Progenitor cell of endocrine pancreas (in vitro differentiated cells): Measurements from ENCODE around the gene UVSSA. TPM values are rescaled to one million over a fixed set of nuclear protein-coding genes. Genes with fewer than 3 reads are reported as not detected.

ENCODE experiments used
- DNase-seq: peaks from one replicate; pipeline ENCODE4 v3.0.0; 2021; ENCODE audit warnings: low spot score; ENCODE audit not compliant: unreplicated experiment
- H3K27ac Mint-ChIP-seq: 2 replicates; pipeline ENCODE4 v1.8.0; 2021; ENCODE audit warnings: mild to moderate bottlenecking, moderate library complexity, mixed read lengths
- H3K27me3 Mint-ChIP-seq: 2 replicates; pipeline ENCODE4 v1.8.0; 2021; ENCODE audit warnings: mixed read lengths
- H3K36me3 Mint-ChIP-seq: 2 replicates; pipeline ENCODE4 v1.8.0; 2022; ENCODE audit warnings: mixed read lengths; ENCODE audit not compliant: insufficient read depth
- H3K4me1 Mint-ChIP-seq: 2 replicates; pipeline ENCODE4 v1.8.0; 2021; ENCODE audit warnings: low read depth, mixed read lengths
- H3K4me3 Mint-ChIP-seq: 2 replicates; pipeline ENCODE4 v1.8.0; 2021; ENCODE audit warnings: low read depth, mild to moderate bottlenecking, moderate library complexity, mixed read lengths
- H3K9me3 Mint-ChIP-seq: 2 replicates; pipeline ENCODE4 v1.8.0; 2021; ENCODE audit warnings: low read depth, mixed read lengths
- CTCF ChIP-seq: fragments of 200-600 bp; sonication (generic); IDR thresholded peaks from one replicate; pipeline ENCODE4 v1.5.0; 2021; ENCODE audit warnings: antibody characterized with exemption, mild to moderate bottlenecking; ENCODE audit not compliant: unreplicated experiment
- total RNA-seq: library from RNA; stranded (reverse); gene quantifications from 2 replicates; pipeline ENCODE4 v1.2.1, GENCODE V29; 2021

The UVSSA gene
- total RNA-seq, 1 donor from 2014 or later: 32.5 TPM

GRCh38 chr4:1381944-1382541 lies 35.0 kb downstream of the UVSSA start:
- Mint-ChIP-seq H3K27ac (no peak overlapping the region), H3K9me3 (no peaks in the 10 kb centered on the region), H3K27me3 (no peaks in the 10 kb centered on the region), H3K4me1 (peaks cover 1% of the 10 kb centered on the region), H3K36me3 (peaks cover 5% of the 10 kb centered on the region), H3K4me3 (no peak overlapping the region)
- TF ChIP-seq CTCF: no peak
- no peak for DNase-seq

- no peak for TF ChIP-seq CTCF
- peaks cover 12% of the 10 kb centered on the region for H3K36me3 Mint-ChIP-seq
- H3K27ac Mint-ChIP-seq: no peak overlapping the region
- H3K27me3 Mint-ChIP-seq: no peaks in the 10 kb centered on the region
- no peak overlapping the region for H3K4me3 Mint-ChIP-seq
- no peak for DNase-seq
- peaks cover 1% of the 10 kb centered on the region for H3K4me1 Mint-ChIP-seq
- peaks cover 4% of the 10 kb centered on the region for H3K9me3 Mint-ChIP-seq
Observed at GRCh38 chr4:1382776-1383727, 36.0 kb downstream of the UVSSA start.

GRCh38 chr4:1383728-1384591 lies 37.0 kb downstream of the UVSSA start:
- peaks cover 1% of the 10 kb centered on the region for H3K4me1 Mint-ChIP-seq
- DNase-seq: no peak
- H3K36me3 Mint-ChIP-seq: peaks cover 19% of the 10 kb centered on the region
- no peak for TF ChIP-seq CTCF
- no peak overlapping the region for H3K27ac Mint-ChIP-seq
- no peak overlapping the region for H3K4me3 Mint-ChIP-seq
- H3K27me3 Mint-ChIP-seq: no peaks in the 10 kb centered on the region
- H3K9me3 Mint-ChIP-seq: peaks cover 11% of the 10 kb centered on the region

GRCh38 chr4:1384675-1385372 lies 37.8 kb downstream of the UVSSA start:
- Mint-ChIP-seq H3K27ac (no peak overlapping the region), H3K4me3 (no peak overlapping the region), H3K36me3 (peaks cover 22% of the 10 kb centered on the region), H3K27me3 (no peaks in the 10 kb centered on the region), H3K9me3 (peaks cover 13% of the 10 kb centered on the region), H3K4me1 (peaks cover 1% of the 10 kb centered on the region)
- DNase-seq: no peak
- TF ChIP-seq CTCF: no peak
